Activated CD8-positive, alpha-beta memory T cell treated with anti-CD3 and anti-CD28 coated beads, Interleukin-2, amount 50 U/mL, for 48 hours (primary cell): ENCODE results near the gene EDAR.

ENCODE experiments used
- DNase-seq: peaks from one replicate; pipeline ENCODE4 v3.0.0-alpha.2; 2020

The EDAR gene

GRCh38 chr2:108988796-108989713 is at the start of gene EDAR:
EDAR (minus strand) TSS chr2:108989220; CDS start chr2:108931014, 58,206 bp downstream.
- peak; percentile 59 for DNase-seq

GRCh38 chr2:109033171-109033570 is 44.2 kb upstream of the EDAR start:
- DNase-seq: no peak

GRCh38 chr2:109032229-109032820 is 43.3 kb upstream of the EDAR start:
- DNase-seq: peak; percentile 59

- DNase-seq: peak; percentile 79
Measured at GRCh38 chr2:109031476-109032228, 42.6 kb upstream of the EDAR start.

- DNase-seq: no peak
Measured at GRCh38 chr2:109030870-109031475, 42.0 kb upstream of the EDAR start.

- DNase-seq: no peak
Measured at GRCh38 chr2:109029490-109030201, 40.6 kb upstream of the EDAR start.

- DNase-seq: no peak
Measured at GRCh38 chr2:109028738-109029489, 39.9 kb upstream of the EDAR start.

GRCh38 chr2:109028277-109028676 is 39.3 kb upstream of the EDAR start:
- DNase-seq: no peak

- no peak for DNase-seq
Measured at GRCh38 chr2:109027702-109028101, 38.7 kb upstream of the EDAR start.

GRCh38 chr2:109024477-109024876 is 35.5 kb upstream of the EDAR start:
- no peak for DNase-seq

GRCh38 chr2:109021895-109022300 is 32.9 kb upstream of the EDAR start:
- DNase-seq: no peak

GRCh38 chr2:109020217-109020637 is 31.2 kb upstream of the EDAR start:
- DNase-seq: no peak

GRCh38 chr2:109018452-109018851 is 29.4 kb upstream of the EDAR start:
- DNase-seq: peak; percentile 17

- no peak for DNase-seq
Measured at GRCh38 chr2:109017017-109017416, 28.0 kb upstream of the EDAR start.

- no peak for DNase-seq
Measured at GRCh38 chr2:109016376-109016775, 27.4 kb upstream of the EDAR start.

GRCh38 chr2:109014476-109014875 is 25.5 kb upstream of the EDAR start:
- no peak for DNase-seq

GRCh38 chr2:109013051-109013450 is 24.0 kb upstream of the EDAR start:
- no peak for DNase-seq

GRCh38 chr2:109009920-109010610 is 21.0 kb upstream of the EDAR start:
- DNase-seq: no peak

GRCh38 chr2:109006971-109007370 is 18.0 kb upstream of the EDAR start:
- no peak for DNase-seq

GRCh38 chr2:109005686-109006204 is 16.7 kb upstream of the EDAR start:
- DNase-seq: no peak

- no peak for DNase-seq
Measured at GRCh38 chr2:109001201-109001600, 12.2 kb upstream of the EDAR start.
